ENCODE measurements around the gene BBS9. TPM values are rescaled to one million over a fixed set of nuclear protein-coding genes. Genes with fewer than 3 reads are reported as not detected.

BBS9 gene
- total and polyA plus RNA-seq, 2 of the 4 experiments (the other 2 are of a cell fraction): 7.9 to 9.5 TPM

DNA sequence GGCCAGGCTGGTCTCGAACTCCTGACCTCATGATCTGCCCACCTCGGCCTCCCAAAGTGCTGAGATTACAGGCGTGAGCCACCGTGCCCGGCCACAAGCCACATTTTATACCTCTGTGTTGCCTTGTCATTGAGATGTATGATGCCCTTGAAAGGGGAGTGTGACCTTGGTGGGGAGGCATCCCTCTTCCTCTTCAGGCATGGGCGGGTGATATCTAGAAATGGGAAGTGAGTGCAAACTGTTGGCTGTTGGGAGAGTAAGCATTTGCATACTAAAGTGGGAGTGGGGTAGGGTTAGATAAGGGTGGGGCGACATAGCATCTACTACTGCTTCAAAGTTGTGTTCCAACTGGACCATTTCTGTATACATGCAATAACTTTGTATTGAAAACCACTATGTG is 40.2 kb upstream of the BBS9 start:
- ATAC-seq (ENCODE audit: low read depth) (no peak), DNase-seq (no peak)
- no peak overlapping the region for H3K27ac ChIP-seq (ENCODE audit: insufficient read depth, low read length)
- no peaks in the 10 kb centered on the region for H3K27me3 ChIP-seq (ENCODE audit: control insufficient read depth, insufficient read depth, low read length)
- H3K56ac ChIP-seq (ENCODE audit: extremely low read depth, insufficient read depth, low read length): no peak overlapping the region
- no peak overlapping the region for H2BK15ac ChIP-seq (ENCODE audit: low read depth, low read length)
- peaks cover 12% of the 10 kb centered on the region for H3K9me1 ChIP-seq (ENCODE audit: insufficient read depth, low read length)
- no peak overlapping the region for H3K4me3 ChIP-seq (ENCODE audit: insufficient read depth, low read depth, low read length)
- H2AK9ac ChIP-seq (replicated peaks; ENCODE audit: low read depth, low read length, poor library complexity): no peak overlapping the region
- H3K36me3 ChIP-seq (ENCODE audit: control insufficient read depth, insufficient read depth, low read length): peaks cover 4% of the 10 kb centered on the region; the same call in 1 of the 2 replicates
- no peak overlapping the region for H2BK120ac ChIP-seq (ENCODE audit: low read depth, low read length)
- dilution Hi-C loops (cut with HindIII; ENCODE audit: low sequenced_read_pairs, unreplicated experiment) (no loop called here), in situ Hi-C loops (cut with MboI; ENCODE audit: low sequenced_read_pairs) (no loop called here), intact Hi-C loops (cut with micrococcal nuclease) (no loop called here)
- H3K23ac ChIP-seq (ENCODE audit: low read depth, low read length): no peak overlapping the region
- H2BK5ac ChIP-seq (ENCODE audit: low read depth, low read length, poor library complexity, severe bottlenecking): no peak overlapping the region
- H3K9ac ChIP-seq (ENCODE audit: low read depth, low read length): no peak overlapping the region
- no peak overlapping the region for H3K4ac ChIP-seq (ENCODE audit: low read depth, low read length)
- H3K4me1 ChIP-seq (ENCODE audit: control insufficient read depth, insufficient read depth, low read length): peaks cover 5% of the 10 kb centered on the region; the same call in 1 of the 2 replicates
- no peak overlapping the region for H3K14ac ChIP-seq (replicated peaks; ENCODE audit: low read depth, low read length)
- BruUV-seq (replicated peaks): no TSS peak
- no peak overlapping the region for H2AFZ ChIP-seq (replicated peaks; ENCODE audit: low read length, poor library complexity)
- no peak for TF ChIP-seq RCOR1 (IDR thresholded peaks at IDR 0.05; ENCODE audit: insufficient replicate concordance, low read length)
- TF ChIP-seq, protein P1, sequence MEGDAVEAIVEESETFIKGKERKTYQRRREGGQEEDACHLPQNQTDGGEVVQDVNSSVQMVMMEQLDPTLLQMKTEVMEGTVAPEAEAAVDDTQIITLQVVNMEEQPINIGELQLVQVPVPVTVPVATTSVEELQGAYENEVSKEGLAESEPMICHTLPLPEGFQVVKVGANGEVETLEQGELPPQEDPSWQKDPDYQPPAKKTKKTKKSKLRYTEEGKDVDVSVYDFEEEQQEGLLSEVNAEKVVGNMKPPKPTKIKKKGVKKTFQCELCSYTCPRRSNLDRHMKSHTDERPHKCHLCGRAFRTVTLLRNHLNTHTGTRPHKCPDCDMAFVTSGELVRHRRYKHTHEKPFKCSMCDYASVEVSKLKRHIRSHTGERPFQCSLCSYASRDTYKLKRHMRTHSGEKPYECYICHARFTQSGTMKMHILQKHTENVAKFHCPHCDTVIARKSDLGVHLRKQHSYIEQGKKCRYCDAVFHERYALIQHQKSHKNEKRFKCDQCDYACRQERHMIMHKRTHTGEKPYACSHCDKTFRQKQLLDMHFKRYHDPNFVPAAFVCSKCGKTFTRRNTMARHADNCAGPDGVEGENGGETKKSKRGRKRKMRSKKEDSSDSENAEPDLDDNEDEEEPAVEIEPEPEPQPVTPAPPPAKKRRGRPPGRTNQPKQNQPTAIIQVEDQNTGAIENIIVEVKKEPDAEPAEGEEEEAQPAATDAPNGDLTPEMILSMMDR (conservative IDR thresholded peaks at IDR 0.05; ENCODE audit: low read depth, low read length): no peak
- no peak for TF ChIP-seq CHD1 (IDR thresholded peaks at IDR 0.05; ENCODE audit: low read depth, low read length)
- no peak for TF ChIP-seq POLR2A (IDR thresholded peaks at IDR 0.05; ENCODE audit: low read depth, low read length)
- H4K8ac ChIP-seq (ENCODE audit: low read depth in 2 of 2, low read length in 2 of 2): no peak overlapping the region
- no peaks in the 10 kb centered on the region for H4K20me1 ChIP-seq (ENCODE audit: insufficient read depth, low read length)
- H4K5ac ChIP-seq (ENCODE audit: low read depth, low read length): no peak overlapping the region
- H3K4me2 ChIP-seq (ENCODE audit: low read depth, low read length): no peak overlapping the region
- 0 out of 4 replicates have a peak, but pooled peaks cover 0 to 10% of the 10 kb centered on the region in 2 experiments for H3K79me1 ChIP-seq (ENCODE audit: low read depth in 1 of 2, low read length in 2 of 2)
- no peak overlapping the region for H4K91ac ChIP-seq (ENCODE audit: insufficient read depth, low read depth, low read length)
- ChIA-PET CTCF (no interaction called here), POLR2A (ENCODE audit: unreplicated experiment) (no interaction called here)
- no peak overlapping the region for H2BK20ac ChIP-seq (ENCODE audit: low read depth, low read length)
- WGBS, 2 experiments (ENCODE audit: extremely low coverage in 2 of 2, insufficient read length in 1 of 2): no CpG with 5 or more reads among the region's 7 CpGs
- peak overlapping the region; percentile 12; the same call in 1 of the 2 replicates for H2AK5ac ChIP-seq (ENCODE audit: low read depth, low read length)
- peaks cover 2% of the 10 kb centered on the region; the same call in 1 of the 2 replicates for H3K9me3 ChIP-seq (ENCODE audit: control insufficient read depth, insufficient read depth, low read length)
- no peak overlapping the region for H3K18ac ChIP-seq (ENCODE audit: low read depth, low read length)
